Urothelium cell line (cell line): ENCODE measurements around the gene TBC1D3I.
"Not testable (repeated sequence)": the region's sequence is repeated elsewhere in the genome, so short reads cannot be mapped to it uniquely, and the experiment has no call there.

Experiments used
- DNase-seq: peaks from one replicate; pipeline ENCODE4 v3.0.0; 2011; ENCODE audit warnings: low spot score, mixed read lengths
- FAIRE-seq: peaks from 2 replicates; lab custom pipeline; 2011; peaks lifted over from hg19 to GRCh38; lab: Jason Lieb, UNC

TBC1D3I gene

GRCh38 chr17:36264470-36264869 is at the start of gene TBC1D3I:
TBC1D3I (minus strand) TSS chr17:36264570; CDS start chr17:36262985, 1,585 bp downstream.
- DNase-seq: not testable (repeated sequence)

GRCh38 chr17:36295161-36295560 is 30.8 kb upstream of the TBC1D3I start:
- FAIRE-seq, DNase-seq: not testable (repeated sequence)

More at GRCh38 chr17:36264470-36264869, at the start of gene TBC1D3I:
- FAIRE-seq: not testable (repeated sequence)

- not testable (repeated sequence) for DNase-seq, FAIRE-seq
These were observed 25.7 kb upstream of the TBC1D3I start for GRCh38 chr17:36289965-36290612.

- not testable (repeated sequence) for FAIRE-seq
These were observed 19.8 kb upstream of the TBC1D3I start for GRCh38 chr17:36284219-36284618.

GRCh38 chr17:36283256-36283655 is 18.9 kb upstream of the TBC1D3I start:
- FAIRE-seq, DNase-seq: not testable (repeated sequence)

More at GRCh38 chr17:36284219-36284618, 19.8 kb upstream of the TBC1D3I start:
- not testable (repeated sequence) for DNase-seq

GRCh38 chr17:36242046-36242445 is 22.3 kb downstream of the TBC1D3I start:
- not testable (repeated sequence) for DNase-seq, FAIRE-seq

- FAIRE-seq, DNase-seq: not testable (repeated sequence)
These were observed 34.7 kb downstream of the TBC1D3I start for GRCh38 chr17:36229644-36230043.

- not testable (repeated sequence) for DNase-seq, FAIRE-seq
These were observed 41.4 kb downstream of the TBC1D3I start for GRCh38 chr17:36222967-36223366.

- not testable (repeated sequence) for DNase-seq, FAIRE-seq
These were observed 42.7 kb downstream of the TBC1D3I start for GRCh38 chr17:36221581-36222100.

- not testable (repeated sequence) for FAIRE-seq, DNase-seq
These were observed 43.4 kb downstream of the TBC1D3I start for GRCh38 chr17:36220737-36221580.

- FAIRE-seq: not testable (repeated sequence)
These were observed 44.8 kb downstream of the TBC1D3I start for GRCh38 chr17:36219556-36219955.

GRCh38 chr17:36215406-36216308 is 48.7 kb downstream of the TBC1D3I start:
- not testable (repeated sequence) for DNase-seq

More at GRCh38 chr17:36219556-36219955, 44.8 kb downstream of the TBC1D3I start:
- not testable (repeated sequence) for DNase-seq

GRCh38 chr17:36214918-36215317 is 49.5 kb downstream of the TBC1D3I start:
- FAIRE-seq (no peak), DNase-seq (no peak)

More at GRCh38 chr17:36215406-36216308, 48.7 kb downstream of the TBC1D3I start:
- not testable (repeated sequence) for FAIRE-seq

- FAIRE-seq: no peak
These were observed 50.7 kb downstream of the TBC1D3I start for GRCh38 chr17:36213695-36214094.

GRCh38 chr17:36212966-36213365 is 51.4 kb downstream of the TBC1D3I start:
- DNase-seq (no peak), FAIRE-seq (no peak)

More at GRCh38 chr17:36213695-36214094, 50.7 kb downstream of the TBC1D3I start:
- DNase-seq: no peak

- FAIRE-seq: no peak
- no peak for DNase-seq
These were observed 52.1 kb downstream of the TBC1D3I start for GRCh38 chr17:36212272-36212605.

- not testable (repeated sequence) for DNase-seq
These were observed 52.7 kb downstream of the TBC1D3I start for GRCh38 chr17:36211484-36212271.

GRCh38 chr17:36210439-36211211 is 53.7 kb downstream of the TBC1D3I start, which contains the start of gene CCL4L2:
CCL4L2 (plus strand) TSS chr17:36211063.
- not testable (repeated sequence) for DNase-seq, FAIRE-seq

More at GRCh38 chr17:36211484-36212271, 52.7 kb downstream of the TBC1D3I start:
- not testable (repeated sequence) for FAIRE-seq
